GM21526 (cell line): ENCODE measurements around the gene NTNG1.
A peak's percentile ranks its signal among the peaks of the same experiment; 100 is the strongest.

Source experiments
- ATAC-seq: cut with Tn5 transposase; IDR thresholded peaks from one replicate; pipeline ENCODE4 v1.9.1; 2021; ENCODE audit warnings: moderate library complexity; ENCODE audit not compliant: unreplicated experiment, low FRiP score

NTNG1 gene

DNA sequence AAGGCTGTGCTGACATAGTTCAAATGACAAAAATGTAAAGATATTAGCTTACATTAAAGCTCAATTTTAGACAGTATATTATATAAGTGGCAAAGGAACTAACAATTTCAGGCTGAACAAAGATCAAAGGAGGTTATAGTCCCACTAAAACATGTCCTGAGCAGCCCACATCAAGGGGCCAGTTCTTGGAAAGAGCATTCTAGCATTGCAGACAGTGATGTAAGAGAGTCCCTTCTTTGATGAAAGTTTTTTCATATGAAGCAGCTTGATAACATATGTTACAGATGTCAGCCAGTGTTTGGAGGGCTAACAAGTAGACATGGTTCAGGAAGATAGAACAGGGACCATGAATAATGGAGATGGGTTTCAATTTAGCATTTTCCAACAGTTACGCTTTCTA lies 301.7 kb downstream of the NTNG1 start:
- ATAC-seq: no peak

DNA sequence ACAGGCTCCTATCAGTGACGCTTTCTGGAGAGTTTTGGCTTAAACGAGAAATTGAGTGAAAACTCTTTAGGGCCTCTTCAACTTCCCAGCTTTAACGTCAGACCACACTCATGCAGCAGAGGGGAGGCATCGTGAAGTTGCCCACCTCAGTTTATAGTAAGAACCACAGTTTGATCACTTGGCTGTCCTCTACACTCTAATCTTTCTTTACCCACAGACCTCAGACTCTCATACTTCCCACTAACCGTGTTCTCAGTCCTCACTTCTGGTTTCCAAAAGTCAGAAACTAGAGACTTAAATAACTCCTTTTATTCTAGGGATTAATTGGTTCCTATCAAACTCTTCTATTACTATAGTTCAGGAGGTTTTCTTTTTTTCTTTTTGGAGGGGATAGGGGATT lies 302.2 kb downstream of the NTNG1 start:
- no peak for ATAC-seq

DNA sequence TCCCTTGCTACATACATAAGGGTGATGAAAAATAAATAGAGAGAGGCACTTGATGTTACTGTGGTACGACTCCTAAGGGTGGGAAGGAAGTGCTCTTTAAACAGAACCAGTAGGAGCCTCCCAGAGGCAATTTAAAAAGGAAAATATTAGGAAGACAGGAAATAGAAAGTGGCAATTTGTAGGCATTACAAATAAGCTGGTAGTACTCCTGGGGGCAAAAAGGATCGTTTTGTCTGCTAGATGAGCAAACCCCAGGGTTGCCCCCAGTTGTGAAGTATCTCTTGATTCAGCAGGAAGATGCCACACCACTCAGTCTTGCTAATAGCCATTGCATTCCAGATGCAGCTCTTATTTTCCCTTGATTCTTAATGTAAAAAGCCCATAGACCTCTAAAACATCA lies 303.0 kb downstream of the NTNG1 start:
- no peak for ATAC-seq

DNA sequence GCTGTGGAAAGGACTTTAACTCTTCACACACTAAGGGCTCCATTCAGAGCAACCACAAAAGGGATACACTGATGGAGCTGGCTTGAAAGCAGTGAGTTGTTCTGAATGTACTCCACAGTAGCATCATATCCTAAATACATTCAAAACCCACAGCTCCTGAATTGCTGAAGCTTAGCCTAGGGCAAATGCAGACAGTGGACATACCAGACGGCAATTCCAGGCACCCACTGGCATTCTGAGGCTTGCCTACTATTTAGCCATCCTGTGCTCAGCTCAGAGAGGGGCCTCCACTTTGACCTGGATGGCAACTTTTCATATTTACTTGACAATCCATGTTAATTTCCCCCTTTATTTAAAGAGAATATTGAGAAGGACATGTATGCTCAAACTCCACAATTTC lies 303.5 kb downstream of the NTNG1 start:
- ATAC-seq: no peak

DNA sequence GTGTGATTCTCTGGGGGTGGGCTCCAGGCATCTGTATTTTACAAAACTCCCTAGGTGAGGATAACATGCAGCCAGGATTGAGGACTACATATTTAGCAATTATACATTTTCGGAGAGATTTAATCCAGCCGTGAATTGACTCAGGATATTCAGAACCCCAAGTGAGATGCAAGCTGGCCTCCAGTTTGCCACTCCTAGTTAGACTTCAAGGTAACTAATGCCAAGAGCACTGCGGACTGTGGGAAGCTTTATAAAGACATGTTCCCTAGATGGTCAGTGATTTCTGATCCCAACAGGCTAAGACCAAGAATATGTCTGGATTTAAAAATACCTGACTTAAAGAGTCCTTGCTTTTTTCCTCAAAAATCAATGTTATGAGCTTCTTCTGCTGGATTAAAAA lies 308.5 kb downstream of the NTNG1 start:
- ATAC-seq: no peak

- peak; percentile 81 for ATAC-seq
Observed at GRCh38 chr1:107450899-107451664, 310.2 kb downstream of the NTNG1 start.

DNA sequence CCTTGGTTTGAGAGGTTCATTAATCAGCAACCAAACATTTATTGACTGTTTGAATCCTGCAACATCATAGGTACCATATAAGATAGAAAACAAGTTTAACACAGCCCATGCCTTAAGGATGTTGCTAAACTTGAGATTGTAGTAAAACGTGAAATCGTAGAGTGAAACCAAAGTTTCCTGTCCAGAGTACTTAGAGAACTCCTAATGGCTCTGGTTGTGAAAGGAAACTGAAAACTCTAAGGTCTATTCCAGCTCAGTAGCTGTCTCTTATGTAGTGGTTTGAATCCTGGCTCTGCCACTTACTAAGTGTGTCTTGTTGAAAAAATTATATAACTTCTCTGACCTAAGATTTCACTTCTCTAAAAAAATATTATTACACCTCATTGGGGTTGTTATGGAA lies 310.9 kb downstream of the NTNG1 start:
- ATAC-seq: peak; percentile 68

DNA sequence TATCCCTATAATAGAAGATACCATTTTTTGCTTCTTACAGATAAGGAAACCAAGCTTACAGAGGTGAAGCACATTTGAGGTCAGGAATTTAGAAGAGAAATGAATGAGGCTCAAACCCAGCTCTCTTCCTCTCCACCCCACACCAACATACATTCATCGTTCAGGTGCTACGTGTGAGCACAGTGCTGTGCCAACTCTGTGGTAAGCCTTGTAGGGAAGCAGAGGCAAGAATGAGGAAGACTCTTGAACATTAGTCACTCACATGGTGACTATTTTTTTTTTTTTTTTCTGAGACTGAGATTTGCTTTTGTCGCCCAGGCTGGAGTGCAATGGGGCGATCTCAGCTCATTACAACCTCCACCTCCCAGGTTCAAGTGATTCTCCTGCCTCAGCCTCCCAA lies 314.0 kb downstream of the NTNG1 start:
- ATAC-seq: no peak

GRCh38 chr1:107457989-107458388 lies 317.1 kb downstream of the NTNG1 start:
- ATAC-seq: no peak

DNA sequence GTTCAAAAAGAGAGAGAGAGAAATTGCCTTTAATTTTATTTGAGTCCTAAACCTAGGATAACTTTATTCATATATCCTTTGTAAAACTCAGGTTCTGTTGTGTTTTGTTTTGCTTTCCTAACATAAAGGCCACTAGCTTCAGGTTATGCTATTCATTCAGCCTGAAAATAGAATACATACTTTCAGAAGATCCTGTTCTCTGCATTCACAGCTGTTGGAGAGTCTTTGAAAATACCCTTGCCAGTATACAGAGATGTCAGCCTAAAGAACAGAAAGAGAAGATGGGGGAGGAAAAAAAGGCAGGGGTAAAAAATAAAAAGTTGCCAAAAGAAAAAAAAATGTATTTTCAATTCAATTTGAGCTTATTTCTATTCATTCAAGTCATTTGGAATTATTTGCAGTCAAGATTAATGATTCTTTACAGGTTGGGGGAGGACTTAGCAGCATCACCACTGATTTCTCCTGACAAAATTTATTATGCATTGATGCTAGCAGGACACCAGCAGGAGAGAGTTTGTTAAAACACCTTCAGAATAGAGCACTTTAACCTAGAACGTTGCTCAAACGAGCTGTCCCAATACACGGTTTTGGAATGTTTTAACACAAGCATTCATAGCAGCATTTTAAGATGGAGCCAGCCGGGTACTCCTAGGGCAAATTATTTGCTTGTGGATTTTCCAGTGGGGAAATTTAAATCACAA lies 318.5 kb downstream of the NTNG1 start:
- peak; percentile 72 for ATAC-seq

GRCh38 chr1:107460035-107460434 lies 319.2 kb downstream of the NTNG1 start:
- ATAC-seq: peak; percentile 66

DNA sequence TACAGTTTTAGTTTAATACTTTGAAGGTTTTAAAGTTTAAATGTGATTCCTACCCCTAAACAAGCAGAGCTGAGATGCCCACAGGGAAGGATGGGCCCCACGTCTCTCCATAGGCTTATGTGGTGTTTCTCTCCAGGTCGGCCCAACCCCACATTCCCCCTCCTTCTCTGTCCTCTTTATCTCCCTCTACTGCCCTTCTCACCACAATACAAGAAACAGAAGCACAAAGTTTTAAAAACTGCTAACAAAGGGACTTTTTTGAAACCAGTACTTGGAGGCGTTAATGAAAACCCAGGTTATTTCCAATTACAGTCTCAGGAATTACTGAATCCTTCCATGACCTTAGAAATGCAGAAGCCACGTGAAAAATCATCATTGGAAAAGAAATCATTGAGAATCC lies 324.0 kb downstream of the NTNG1 start:
- ATAC-seq: no peak

- no peak for ATAC-seq
Observed at GRCh38 chr1:107467286-107467685, 326.4 kb downstream of the NTNG1 start.

DNA sequence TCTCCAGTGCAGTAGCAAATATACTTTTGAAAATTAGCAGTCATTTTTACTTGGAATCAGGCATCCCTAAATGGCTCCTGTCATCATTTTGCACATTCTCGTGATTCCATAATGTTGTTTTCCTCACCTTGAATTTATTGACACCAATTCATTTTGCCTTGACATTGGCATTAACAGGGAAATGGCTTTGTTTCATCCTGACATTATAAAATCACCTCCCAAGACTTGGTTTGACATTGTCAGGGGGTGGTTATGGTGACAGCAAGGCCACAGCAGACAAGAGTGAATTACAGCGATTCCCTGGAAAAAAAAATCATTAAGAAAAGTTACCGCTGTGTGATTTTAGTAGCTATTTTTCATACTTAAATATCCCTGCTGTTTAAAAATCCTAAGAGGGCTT lies 327.0 kb downstream of the NTNG1 start:
- no peak for ATAC-seq

GRCh38 chr1:107473065-107473464 lies 332.2 kb downstream of the NTNG1 start:
- no peak for ATAC-seq

DNA sequence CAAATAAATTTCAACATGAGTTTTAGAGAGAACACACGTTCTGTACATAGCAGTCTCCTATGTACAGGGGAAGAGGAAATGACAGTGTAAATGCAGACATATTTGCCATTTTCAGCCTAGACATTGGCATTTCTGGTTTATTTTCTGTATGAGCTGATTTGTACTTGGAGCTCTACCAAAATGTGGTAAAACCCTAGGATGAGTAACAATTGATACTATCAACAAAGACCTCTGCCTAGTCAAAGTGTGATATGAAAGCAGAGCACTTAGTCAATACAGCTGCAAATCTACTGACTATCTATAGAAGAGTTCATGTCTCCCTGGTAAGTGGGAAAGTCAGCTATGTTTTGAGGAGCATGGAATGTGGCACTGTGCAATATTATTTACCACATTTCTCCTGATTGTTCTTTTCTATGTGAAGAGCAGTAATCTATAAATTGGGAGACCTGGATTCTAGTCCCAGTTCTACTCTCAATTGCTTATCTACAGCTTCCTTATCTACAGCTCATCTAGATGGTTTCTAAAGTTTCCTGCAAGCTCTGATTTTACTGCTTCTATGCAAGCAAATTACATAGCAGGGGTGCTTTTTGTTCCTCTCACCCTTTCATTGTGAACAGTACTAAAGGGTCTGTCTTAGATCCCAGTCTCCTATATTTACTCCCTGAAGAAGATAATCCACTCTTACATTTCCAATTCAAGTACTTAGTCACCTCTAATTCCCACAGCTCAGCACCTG lies 334.2 kb downstream of the NTNG1 start:
- ATAC-seq: peak; percentile 77

- ATAC-seq: no peak
Observed at GRCh38 chr1:107477233-107477632, 336.4 kb downstream of the NTNG1 start.

DNA sequence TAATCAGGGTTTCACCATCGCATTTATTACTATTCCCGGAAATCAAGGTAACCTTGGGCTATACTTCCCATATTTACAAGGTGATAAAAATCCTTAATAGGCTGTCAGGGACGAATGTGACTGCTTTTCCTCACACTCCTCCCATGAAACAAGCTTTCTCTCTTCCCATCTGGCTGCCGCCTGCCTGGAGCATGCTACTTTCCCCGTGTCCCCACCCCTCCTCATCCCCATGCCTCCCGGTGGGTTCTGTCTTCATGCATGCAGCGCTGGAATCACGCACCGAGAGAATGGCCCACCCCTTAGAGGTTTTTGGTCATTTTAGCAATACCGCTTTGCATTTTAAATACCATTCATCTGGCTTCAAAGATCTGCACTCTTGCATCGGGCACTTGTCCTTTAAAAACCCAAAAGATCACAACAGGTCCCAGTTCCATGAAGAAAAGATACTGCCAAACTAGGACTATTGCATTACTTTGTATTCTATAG lies 339.1 kb downstream of the NTNG1 start:
- no peak for ATAC-seq

GRCh38 chr1:107480548-107481415 lies 339.9 kb downstream of the NTNG1 start:
- ATAC-seq: no peak

GRCh38 chr1:107481756-107482384 lies 341.0 kb downstream of the NTNG1 start:
- ATAC-seq: no peak
